ENCODE data around the gene RETREG3.

DNA sequence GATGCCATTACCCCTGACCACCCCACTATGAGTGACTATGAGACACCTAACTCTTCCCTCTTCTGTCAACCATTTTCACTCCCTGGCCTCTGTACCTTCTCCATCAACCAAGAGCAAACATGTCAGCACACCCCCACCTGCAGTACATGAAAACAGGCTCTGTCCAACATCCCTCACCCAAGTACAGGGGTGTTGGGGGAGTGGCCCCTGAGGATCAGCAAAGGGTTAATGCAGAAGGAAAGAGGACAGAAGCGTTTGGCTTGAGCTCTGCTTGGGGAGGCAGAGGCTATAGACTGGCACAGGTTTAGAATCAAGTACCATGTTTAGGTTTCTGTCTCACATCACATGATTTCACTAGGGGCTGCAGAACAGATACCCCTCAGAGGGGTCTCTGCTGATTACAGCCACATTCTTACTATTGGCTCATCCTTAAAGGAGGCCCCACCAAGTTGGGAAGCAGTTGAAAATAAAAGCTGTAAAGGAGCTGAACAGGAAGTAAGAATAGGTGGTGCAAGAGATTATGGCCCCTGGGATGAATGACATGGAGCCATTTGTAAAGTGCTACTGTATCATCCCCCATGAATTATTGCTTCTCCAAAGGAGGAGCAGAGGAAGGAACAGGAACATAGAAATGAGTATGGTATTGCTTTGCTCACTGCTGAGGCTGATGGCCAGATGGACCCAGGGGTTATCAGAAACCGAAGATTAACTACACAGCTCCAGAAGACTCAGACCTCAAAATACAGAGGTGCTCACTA lies 29.2 kb downstream of the RETREG3 start:
- TF ChIP-seq POLR2A (IDR thresholded peaks at IDR 0.05), result no peak
- TF ChIP-seq, protein P1, sequence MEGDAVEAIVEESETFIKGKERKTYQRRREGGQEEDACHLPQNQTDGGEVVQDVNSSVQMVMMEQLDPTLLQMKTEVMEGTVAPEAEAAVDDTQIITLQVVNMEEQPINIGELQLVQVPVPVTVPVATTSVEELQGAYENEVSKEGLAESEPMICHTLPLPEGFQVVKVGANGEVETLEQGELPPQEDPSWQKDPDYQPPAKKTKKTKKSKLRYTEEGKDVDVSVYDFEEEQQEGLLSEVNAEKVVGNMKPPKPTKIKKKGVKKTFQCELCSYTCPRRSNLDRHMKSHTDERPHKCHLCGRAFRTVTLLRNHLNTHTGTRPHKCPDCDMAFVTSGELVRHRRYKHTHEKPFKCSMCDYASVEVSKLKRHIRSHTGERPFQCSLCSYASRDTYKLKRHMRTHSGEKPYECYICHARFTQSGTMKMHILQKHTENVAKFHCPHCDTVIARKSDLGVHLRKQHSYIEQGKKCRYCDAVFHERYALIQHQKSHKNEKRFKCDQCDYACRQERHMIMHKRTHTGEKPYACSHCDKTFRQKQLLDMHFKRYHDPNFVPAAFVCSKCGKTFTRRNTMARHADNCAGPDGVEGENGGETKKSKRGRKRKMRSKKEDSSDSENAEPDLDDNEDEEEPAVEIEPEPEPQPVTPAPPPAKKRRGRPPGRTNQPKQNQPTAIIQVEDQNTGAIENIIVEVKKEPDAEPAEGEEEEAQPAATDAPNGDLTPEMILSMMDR (IDR thresholded peaks at IDR 0.05), result no peak
